Left ventricle myocardium inferior (tissue), 1 donor: ENCODE data around the gene CDK9. TPM values are rescaled to one million over a fixed set of nuclear protein-coding genes. Genes with fewer than 3 reads are reported as not detected.

Experiments used
- DNase-seq: peaks from one replicate; pipeline ENCODE4 v3.0.0-alpha.2; 2020
- H3K27ac ChIP-seq: fragments of 200-600 bp; replicated peaks from 2 replicates; pipeline ENCODE4 v1.8.0; 2021
- H3K27me3 ChIP-seq: fragments of 200-600 bp; 2 replicates; pipeline ENCODE4 v1.8.0; 2021; ENCODE audit warnings: low read depth
- H3K36me3 ChIP-seq: fragments of 200-600 bp; 2 replicates; pipeline ENCODE4 v1.8.0; 2021
- H3K4me1 ChIP-seq: fragments of 200-600 bp; 2 replicates; pipeline ENCODE4 v1.8.0; 2021
- H3K4me3 ChIP-seq: fragments of 200-600 bp; 2 replicates; pipeline ENCODE4 v1.8.0; 2021; ENCODE audit warnings: mild to moderate bottlenecking, moderate library complexity
- H3K9me3 ChIP-seq: fragments of 200-600 bp; replicated peaks from 2 replicates; pipeline ENCODE4 v1.8.0; 2021
- intact Hi-C: fragments of 100-400 bp; cut with micrococcal nuclease; formaldehyde crosslinking; loops from one replicate; pipeline ENCODE4 v1.11.0; 2022
- total RNA-seq: library from RNA; stranded (reverse); fragmentation: NEBNext Ultra II Directional; extraction: Animal tissue kit (Norgen Biotek cat#: 25700); gene quantifications from one replicate; pipeline ENCODE4 v1.2.1, GENCODE V29; 2021
- TF ChIP-seq, protein P1 (sequence below): fragments of 200-600 bp; IDR thresholded peaks from 2 replicates; pipeline ENCODE4 v1.8.0; 2021; ENCODE audit warnings: antibody characterized with exemption, mild to moderate bottlenecking, borderline replicate concordance
- donor health status: DM: no; HTN: yes; CAD: no; lungs with severe emphysema.

The CDK9 gene
- total RNA-seq, 1 donor from 2014 or later, result 46.4 TPM

- intact Hi-C loops, result no loop called here
- H3K4me1 ChIP-seq, result peaks cover 39% of the 10 kb centered on the region
- no peaks in the 10 kb centered on the region for H3K27me3 ChIP-seq
- H3K36me3 ChIP-seq, result peaks cover 81% of the 10 kb centered on the region
- H3K27ac ChIP-seq, result peak overlapping the region; percentile 68
- no peak for DNase-seq
- peak overlapping the region; percentile 64 for H3K4me3 ChIP-seq
- H3K9me3 ChIP-seq, result no peaks in the 10 kb centered on the region
- TF ChIP-seq, protein P1, sequence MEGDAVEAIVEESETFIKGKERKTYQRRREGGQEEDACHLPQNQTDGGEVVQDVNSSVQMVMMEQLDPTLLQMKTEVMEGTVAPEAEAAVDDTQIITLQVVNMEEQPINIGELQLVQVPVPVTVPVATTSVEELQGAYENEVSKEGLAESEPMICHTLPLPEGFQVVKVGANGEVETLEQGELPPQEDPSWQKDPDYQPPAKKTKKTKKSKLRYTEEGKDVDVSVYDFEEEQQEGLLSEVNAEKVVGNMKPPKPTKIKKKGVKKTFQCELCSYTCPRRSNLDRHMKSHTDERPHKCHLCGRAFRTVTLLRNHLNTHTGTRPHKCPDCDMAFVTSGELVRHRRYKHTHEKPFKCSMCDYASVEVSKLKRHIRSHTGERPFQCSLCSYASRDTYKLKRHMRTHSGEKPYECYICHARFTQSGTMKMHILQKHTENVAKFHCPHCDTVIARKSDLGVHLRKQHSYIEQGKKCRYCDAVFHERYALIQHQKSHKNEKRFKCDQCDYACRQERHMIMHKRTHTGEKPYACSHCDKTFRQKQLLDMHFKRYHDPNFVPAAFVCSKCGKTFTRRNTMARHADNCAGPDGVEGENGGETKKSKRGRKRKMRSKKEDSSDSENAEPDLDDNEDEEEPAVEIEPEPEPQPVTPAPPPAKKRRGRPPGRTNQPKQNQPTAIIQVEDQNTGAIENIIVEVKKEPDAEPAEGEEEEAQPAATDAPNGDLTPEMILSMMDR, result no peak
Measured at GRCh38 chr9:127742435-127743088, 43.3 kb upstream of the CDK9 start.

GRCh38 chr9:127744398-127745110 is 41.3 kb upstream of the CDK9 start:
- TF ChIP-seq, protein P1, result no peak
- Histone ChIP-seq H3K27me3 (no peaks in the 10 kb centered on the region), H3K4me3 (no peak overlapping the region), H3K9me3 (no peaks in the 10 kb centered on the region), H3K4me1 (peaks cover 46% of the 10 kb centered on the region), H3K36me3 (peaks cover 84% of the 10 kb centered on the region), H3K27ac (no peak overlapping the region)
- DNase-seq, result no peak
- intact Hi-C loops, result no loop called here

DNA sequence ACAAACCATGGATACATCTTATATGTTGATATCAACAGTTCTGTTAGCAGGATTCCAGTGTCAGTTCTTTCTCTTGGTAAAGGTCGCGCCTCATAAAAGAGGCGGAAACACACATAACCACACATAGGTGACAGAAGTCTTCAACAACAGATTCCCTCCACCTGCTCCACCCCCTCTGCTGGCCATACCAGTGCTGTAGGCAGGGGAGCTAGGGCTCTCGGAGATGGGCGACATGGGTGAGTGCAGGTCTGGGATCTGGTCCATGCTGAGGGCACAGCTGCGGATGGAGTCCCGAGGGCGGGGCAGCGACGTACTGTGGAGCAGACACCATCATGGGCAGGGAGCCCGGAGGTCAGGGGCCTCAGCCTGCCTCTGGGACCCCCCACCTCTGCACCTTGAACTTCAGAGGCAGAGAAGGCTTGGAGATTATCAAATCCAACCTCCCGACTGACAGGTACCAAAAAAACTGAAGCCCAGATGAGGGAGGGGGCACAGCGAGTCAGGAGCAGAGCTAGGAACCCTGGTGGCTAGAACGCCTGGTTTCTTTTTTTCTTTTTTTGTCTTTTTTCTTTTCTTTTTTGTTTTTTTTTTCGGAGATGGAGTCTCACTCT is 38.8 kb upstream of the CDK9 start:
- Histone ChIP-seq H3K4me1 (peaks cover 32% of the 10 kb centered on the region), H3K36me3 (peaks cover 87% of the 10 kb centered on the region), H3K4me3 (no peak overlapping the region), H3K9me3 (no peaks in the 10 kb centered on the region), H3K27me3 (no peaks in the 10 kb centered on the region), H3K27ac (no peak overlapping the region)
- intact Hi-C loops, result no loop called here
- TF ChIP-seq, protein P1, result no peak
- no peak for DNase-seq

DNA sequence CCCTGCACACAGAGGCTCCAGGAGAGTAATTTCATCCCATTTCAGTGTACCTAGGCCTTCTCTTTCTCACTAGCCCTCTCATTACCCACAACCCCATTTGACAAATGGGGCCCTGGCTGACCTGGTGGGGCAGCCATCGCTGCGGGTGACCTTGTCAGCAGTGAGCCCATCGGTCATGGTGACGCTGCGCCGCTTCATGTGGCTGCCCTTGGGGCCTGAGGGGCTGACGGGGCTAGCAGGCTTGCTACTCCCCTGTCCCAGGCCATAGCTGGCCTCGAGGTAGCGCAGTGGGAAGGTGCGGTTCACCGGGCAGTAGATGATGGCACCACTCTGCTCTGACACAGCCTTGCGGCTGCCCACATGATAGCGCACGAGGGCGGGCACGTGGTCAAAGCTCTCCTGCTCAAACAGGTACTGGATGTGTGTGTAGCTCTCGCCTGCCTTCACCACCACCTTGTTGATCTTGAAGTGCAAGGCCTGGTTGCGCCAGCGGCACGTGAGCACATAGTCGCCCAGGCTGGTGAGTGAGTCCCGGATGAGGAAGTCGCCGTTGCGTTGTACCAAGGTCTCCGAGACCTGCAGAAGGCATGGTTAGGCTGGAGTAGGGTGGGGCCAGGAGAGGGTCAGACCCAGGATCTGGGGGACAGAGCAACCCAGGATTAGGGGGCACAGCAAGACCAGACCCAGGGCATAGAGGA is 36.6 kb upstream of the CDK9 start:
- Histone ChIP-seq H3K27me3 (peaks cover 15% of the 10 kb centered on the region), H3K9me3 (no peaks in the 10 kb centered on the region), H3K36me3 (peaks cover 67% of the 10 kb centered on the region), H3K27ac (no peak overlapping the region), H3K4me1 (peaks cover 40% of the 10 kb centered on the region), H3K4me3 (no peak overlapping the region)
- TF ChIP-seq, protein P1, result no peak
- no peak for DNase-seq
- intact Hi-C loops, result no loop called here

- H3K4me1 ChIP-seq, result peaks cover 62% of the 10 kb centered on the region
- intact Hi-C loops, result no loop called here
Measured at GRCh38 chr9:127751269-127752054, 34.4 kb upstream of the CDK9 start.

More at GRCh38 chr9:127751269-127752054, 34.4 kb upstream of the CDK9 start:
- DNase-seq, result no peak
- Histone ChIP-seq H3K9me3 (no peaks in the 10 kb centered on the region), H3K36me3 (peaks cover 47% of the 10 kb centered on the region), H3K27me3 (peaks cover 37% of the 10 kb centered on the region), H3K27ac (peak overlapping the region; percentile 93), H3K4me3 (no peak overlapping the region)
- TF ChIP-seq, protein P1, result no peak
